GM21619 (cell line): ENCODE measurements around the gene NPM3.

Experiments used
- ATAC-seq: cut with Tn5 transposase; IDR thresholded peaks from one replicate; pipeline ENCODE4 v1.9.1; 2021; ENCODE audit not compliant: unreplicated experiment

Gene NPM3, protein sequence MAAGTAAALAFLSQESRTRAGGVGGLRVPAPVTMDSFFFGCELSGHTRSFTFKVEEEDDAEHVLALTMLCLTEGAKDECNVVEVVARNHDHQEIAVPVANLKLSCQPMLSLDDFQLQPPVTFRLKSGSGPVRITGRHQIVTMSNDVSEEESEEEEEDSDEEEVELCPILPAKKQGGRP

DNA sequence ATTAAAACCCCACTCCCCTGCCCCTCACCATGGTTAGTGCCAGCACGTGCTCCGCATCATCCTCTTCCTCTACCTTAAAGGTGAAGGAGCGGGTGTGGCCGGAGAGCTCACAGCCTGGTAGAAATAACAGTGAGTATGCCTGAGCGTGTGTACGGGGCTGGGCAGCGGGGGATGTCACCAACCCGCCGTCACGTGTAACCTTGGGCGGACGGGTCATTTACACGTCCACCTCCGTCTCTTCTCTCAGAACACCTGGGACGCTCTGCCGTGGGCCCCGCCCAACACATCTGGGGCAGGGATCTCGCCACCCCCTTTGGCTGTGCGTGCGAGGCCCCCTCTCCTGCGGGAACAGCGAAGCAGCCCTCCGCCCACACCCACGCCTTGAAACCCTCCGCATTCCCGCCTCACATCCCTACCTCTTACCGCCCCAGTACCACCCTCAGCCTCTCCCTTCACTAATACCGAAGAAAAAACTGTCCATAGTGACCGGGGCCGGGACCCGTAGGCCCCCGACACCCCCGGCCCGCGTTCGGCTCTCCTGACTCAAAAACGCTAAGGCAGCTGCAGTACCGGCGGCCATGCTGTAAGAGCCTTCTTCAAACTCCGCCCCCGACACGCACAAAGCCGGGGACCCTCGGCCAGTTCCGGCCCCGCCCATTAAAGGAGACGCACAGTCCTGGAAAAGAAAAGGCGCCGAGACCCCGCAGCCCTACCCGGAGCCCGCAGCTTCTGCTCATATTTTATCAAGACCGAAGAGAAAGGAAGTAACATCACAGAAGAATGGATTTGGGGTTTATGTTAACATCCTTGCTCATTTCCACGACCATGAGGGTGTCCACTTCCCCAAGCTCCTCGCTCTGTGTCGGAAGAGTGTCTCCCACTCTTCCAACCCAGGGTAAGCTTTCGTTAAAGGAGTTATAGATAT is at the start of gene NPM3:
Gene NPM3, minus strand, starts transcription at position 636 of the 925 bp plus-strand sequence. Its CDS starts 56 bp downstream, at position 580.
- peak; percentile 57 for ATAC-seq

DNA sequence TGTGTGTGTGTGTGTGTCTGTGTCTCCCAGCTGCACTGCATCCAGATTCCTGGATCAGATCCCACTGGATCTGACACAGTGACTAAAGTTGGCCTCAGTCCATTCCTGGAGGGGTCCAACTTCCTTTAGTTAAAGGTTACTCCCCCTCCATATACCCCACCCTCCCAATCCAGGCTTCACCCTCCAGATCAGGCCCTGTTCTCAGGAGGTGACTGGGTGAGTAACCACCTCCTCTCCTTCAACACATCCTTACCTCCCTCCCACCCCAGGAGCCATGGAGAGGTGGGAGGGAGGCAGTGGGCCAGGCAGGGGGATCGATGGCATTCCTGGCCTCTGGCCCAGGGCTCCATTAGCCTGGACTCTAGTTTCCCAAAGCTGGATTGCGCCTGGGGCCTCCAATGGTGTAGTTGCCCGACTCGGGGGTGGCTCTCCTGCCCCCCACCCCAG is 49.1 kb upstream of the NPM3 start:
- no peak for ATAC-seq

DNA sequence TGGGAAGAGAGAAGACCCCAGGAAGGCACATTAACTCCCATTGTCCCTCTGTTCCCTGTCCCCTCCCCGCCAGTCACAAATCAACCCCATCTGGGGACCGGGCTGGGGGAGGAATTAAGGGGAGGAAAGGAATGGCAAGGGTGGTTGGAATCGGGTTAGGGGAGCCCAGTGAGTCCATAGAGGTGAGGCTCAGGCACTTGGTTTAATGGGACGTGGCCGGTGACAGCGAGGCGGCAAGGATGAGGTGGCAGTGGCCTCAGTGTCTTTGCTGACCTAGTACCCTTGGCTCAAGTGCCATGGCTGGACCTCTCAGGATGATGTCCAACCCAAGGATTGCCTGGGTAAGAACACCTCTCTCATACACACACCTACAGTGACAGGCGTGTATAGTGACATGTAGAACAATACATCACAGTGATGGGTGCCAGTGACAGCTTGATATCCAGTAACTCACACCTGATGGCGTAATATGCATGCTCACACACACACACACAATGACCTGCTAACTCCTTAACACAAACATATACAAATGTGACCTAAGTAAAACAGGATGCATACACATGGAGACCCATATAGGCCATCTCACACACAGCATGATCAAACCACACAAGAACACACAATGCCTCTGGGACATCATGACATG is 48.0 kb upstream of the NPM3 start:
- no peak for ATAC-seq

DNA sequence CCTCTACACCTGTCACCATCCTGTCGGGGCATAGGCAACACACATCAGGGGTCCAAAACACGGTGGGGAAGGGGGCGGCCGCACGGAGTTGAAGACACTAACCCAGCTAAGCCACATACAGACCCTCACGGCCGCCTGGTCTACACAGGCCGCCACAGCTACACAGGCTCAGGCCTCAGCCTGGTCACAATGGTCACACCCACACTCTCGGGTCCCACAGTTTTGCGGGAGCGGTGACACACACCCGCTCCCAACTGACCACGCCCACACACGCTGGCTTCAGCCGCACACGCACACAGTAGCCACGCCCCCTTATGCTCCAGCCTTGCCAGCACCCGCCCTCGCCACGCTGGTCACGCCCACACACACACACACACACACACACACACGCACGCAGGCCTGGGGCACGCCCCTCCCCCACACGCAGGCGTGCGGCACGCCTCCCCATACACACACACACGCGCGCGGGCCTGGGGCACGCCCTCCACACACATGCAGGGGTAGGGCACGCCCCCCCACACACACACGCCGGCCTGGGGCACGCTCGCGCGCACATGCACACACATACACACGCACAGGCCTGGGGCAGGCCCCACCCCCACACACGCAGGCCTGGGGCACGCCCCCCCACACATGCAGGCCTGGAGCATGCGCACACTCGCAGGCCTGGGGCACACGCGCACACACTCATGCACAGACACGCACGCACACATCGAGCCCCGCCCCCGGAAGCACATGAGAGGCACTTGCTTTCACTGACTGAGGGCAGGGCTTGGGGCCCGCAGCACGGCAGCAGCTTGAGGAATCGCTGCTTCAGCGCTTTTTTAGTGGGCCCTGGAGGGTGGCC is 47.3 kb upstream of the NPM3 start:
- ATAC-seq = peak; percentile 58

DNA sequence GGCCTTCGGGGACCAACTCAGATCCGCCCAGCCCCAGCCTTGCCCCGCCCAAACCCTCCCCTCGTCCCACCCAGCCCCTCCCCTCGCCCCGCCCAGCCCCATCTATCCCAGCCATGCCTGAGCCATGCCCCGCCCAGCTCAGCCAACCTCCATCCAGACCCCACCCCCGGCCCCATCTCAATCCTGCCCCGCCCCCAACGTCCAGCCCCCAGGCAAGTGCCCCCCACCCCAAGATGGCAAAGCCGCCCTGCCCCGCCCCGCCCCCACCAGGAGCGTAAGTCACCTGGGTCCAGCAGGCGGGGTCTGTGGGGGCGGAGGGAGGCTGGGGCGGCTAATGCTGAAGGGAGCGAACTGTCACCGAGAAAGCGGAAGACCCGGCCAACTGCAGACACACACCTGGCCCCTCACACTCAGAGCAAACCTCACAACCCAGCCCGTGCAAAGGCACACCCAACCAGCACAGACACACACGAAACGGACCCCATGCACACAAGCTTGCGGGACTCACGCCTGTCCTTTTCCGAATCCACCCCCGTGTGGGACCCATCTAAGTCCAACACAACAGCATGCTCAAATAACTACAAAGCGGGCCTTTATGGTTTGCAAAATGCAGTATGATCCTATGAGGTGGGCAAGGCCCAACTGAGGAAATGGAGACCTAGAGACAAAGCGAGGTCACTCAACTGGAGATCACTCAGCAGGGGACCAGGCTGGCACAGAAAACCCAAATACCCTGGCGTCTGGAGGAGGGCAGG is 46.5 kb upstream of the NPM3 start:
- ATAC-seq = peak; percentile 2

DNA sequence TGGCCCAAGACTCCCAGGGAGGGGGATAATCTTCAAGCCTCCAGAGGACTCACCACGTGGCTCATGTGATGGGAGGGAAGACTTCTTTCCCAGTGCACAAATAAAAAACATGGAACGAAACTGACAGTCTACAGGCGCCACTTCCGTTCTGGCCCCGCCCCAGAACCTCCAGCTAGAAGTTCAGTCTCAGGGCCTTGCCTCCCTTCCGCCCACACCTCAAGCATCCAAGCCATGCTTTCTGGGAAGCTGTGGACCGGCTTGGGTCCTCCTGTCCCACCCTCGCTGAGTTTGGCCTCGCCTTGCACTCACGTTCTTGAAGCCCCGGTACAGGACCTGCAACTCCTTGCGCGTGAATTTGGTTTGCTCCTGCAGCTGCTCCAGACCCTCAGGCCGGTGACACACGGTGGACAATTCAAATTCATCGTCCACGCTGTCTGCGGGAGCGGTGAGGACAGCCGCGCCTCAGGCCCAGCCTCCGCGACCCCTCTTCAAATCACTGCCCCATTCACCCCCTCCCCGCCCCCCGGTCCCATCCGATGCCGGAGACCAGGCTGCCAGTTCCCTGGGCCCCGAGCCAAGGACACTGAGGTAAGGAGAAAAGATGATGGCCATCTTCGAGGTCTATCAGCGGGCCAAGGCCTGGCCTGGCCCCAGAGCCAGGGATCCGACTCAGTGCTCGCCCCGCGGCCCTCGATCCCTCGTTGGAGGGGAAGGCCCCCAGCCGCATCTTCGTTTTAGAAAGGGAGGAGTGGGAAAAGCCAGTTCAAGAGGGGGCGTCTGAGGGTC is 45.7 kb upstream of the NPM3 start:
- ATAC-seq = no peak

GRCh38 chr10:101827919-101828600 is 44.8 kb upstream of the NPM3 start:
- ATAC-seq = no peak

DNA sequence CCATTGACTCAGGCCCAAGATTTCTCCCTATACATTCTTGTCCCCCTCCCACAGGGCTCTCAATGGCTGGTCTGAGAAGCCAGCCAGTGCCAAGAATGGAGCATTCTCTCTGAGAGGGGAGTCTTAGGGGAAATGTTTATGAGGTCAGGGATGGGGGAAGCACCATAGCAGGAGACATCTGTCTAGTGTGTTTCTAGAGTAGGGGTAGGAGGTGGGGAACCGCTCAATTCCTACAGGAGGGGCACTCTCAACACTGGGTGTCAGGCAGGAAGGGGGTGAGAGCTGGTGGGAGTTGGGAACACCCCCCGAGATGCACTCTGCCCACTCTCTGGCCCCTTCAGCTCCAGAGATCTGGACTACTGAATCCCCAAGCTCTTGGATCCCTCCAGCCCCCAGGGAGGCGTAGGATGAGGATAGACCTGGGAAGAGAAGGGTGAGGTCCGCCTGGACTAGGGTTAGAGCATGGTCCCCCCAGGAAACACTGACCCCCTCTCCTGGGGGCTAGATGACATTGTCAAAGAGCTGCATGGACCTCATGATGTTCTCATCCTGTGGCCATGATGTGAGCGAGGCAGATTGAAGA is 43.7 kb upstream of the NPM3 start:
- no peak for ATAC-seq

DNA sequence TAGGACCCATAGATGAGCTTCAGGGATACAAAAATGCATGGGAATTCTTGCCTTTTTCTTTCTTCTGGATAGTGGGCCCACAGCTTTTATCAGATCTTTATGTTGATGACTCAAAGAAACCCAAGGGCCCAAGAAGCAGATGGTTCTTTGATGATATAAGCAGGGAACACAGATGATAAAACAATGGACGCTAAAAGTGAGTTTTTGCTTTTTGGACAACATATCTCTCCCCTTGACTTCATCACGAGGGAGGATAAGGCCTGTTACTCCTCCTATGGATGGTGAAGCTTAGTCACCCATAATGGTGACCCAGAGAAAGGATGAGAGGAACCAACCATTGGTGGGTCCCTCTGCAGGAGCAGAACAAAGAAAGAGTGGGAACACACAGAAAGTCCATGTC is 41.5 kb upstream of the NPM3 start:
- no peak for ATAC-seq

GRCh38 chr10:101818872-101819633 is 35.8 kb upstream of the NPM3 start:
- ATAC-seq = peak; percentile 18

DNA sequence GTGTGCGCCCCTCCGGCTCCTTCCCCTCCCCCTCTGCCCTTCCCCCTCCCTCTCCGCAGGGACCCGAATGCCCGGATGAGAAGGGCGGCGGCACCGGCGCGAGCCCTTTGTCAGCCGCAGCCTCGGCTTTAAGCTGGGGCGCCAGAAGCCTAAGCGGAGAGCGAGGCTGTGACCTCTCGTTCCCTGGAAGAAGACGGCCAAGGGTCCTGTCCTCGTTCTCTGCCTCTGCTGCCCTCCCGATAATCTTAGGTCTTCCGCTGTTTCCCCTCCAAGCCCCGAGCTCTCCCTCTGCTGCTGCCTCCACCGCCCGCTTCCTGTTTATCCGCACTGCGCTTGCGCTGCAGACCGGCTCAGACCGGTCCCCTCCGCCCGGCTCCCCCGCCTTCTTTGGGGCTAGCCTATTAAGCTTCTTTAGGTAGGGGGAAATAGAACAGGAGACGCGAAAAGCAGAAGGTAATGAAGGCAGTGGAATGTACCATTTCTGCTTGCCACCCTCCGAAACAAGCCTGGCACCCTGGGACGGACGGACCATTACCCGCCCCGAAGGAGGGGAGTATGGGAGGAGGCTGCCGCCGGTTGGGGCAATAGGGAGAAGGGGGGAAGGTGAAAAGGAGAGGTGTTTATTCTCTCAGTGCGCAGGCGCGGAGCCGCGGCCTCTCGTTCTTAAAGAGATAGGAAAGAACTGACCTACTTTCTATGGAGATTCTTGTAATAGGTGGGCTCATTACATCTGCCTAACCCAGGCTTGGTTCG is 35.0 kb upstream of the NPM3 start, which contains the start of gene OGA:
Gene OGA, minus strand, starts transcription at position 326 of the 753 bp plus-strand sequence. CDS start 422 bp downstream, outside the sequence.
- peak; percentile 82 for ATAC-seq

GRCh38 chr10:101817337-101818118 is 34.3 kb upstream of the NPM3 start:
- no peak for ATAC-seq

GRCh38 chr10:101816913-101817336 is 33.7 kb upstream of the NPM3 start:
- ATAC-seq = no peak

DNA sequence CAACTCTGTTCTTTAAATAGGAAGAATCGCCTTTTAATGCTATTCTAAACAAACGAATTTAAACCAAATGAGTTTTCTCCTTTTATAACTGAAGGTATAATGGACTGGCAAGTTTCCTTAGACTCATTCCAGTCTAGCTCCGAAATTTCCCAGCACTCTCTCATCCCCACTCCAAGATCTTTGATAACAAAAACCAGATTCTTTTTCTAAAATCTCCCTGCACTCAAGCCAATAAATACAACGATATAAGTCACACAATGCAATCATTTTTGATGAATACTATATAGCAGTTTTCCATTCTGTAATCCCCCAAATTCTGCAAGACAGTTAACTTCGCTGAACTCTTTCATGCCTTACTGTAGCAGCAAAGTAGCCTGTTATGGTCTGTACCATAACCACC is 33.1 kb upstream of the NPM3 start:
- ATAC-seq = no peak

GRCh38 chr10:101814466-101815071 is 31.3 kb upstream of the NPM3 start:
- ATAC-seq = no peak

GRCh38 chr10:101812606-101813005 is 29.4 kb upstream of the NPM3 start:
- no peak for ATAC-seq
